H4 (cell line): ENCODE data around the gene KRTAP2-1. TPM values are rescaled to one million over a fixed set of nuclear protein-coding genes. Genes with fewer than 3 reads are reported as not detected.
"Not testable (repeated sequence)": the region's sequence is repeated elsewhere in the genome, so short reads cannot be mapped to it uniquely, and the experiment has no call there.

Experiments
- DNase-seq: peaks from one replicate; pipeline ENCODE4 v3.0.0-alpha.2; 2015; ENCODE audit warnings: low spot score
- total RNA-seq: library from RNA; depleted of rRNA; stranded (reverse); fragments of >200 nt; shearing (Covaris generic); gene quantifications from 2 replicates; pipeline ENCODE4 v1.2.3, GENCODE V29; 2014; rRNA removed

KRTAP2-1 gene
- total RNA-seq, 1 experiment from 2014 or later = not detected

GRCh38 chr17:41012326-41013120 is 34.6 kb downstream of the KRTAP2-1 start:
- no peak for DNase-seq

- no peak for DNase-seq
These were observed 36.7 kb downstream of the KRTAP2-1 start for GRCh38 chr17:41010441-41010840.

- no peak for DNase-seq
These were observed 37.2 kb downstream of the KRTAP2-1 start for GRCh38 chr17:41009936-41010335.

- no peak for DNase-seq
These were observed 37.8 kb downstream of the KRTAP2-1 start for GRCh38 chr17:41009301-41009760.

GRCh38 chr17:41008811-41009210 is 38.3 kb downstream of the KRTAP2-1 start, which contains the start of gene KRTAP3-1:
KRTAP3-1 (minus strand) TSS chr17:41009128; CDS start chr17:41009074, 54 bp downstream.
- DNase-seq = no peak

GRCh38 chr17:41004397-41004796 is 42.7 kb downstream of the KRTAP2-1 start:
- no peak for DNase-seq

GRCh38 chr17:41003926-41004325 is 43.2 kb downstream of the KRTAP2-1 start:
- DNase-seq = no peak

GRCh38 chr17:41002814-41003213 is 44.3 kb downstream of the KRTAP2-1 start:
- DNase-seq = no peak

GRCh38 chr17:41001795-41002194 is 45.3 kb downstream of the KRTAP2-1 start:
- no peak for DNase-seq

GRCh38 chr17:40999563-40999962 is 47.6 kb downstream of the KRTAP2-1 start, which contains the start of gene KRTAP3-2:
KRTAP3-2 (minus strand) TSS chr17:40999906; CDS start chr17:40999853, 53 bp downstream.
- not testable (repeated sequence) for DNase-seq

- DNase-seq = no peak
These were observed 49.8 kb downstream of the KRTAP2-1 start for GRCh38 chr17:40997361-40997760.

- DNase-seq = no peak
These were observed 50.3 kb downstream of the KRTAP2-1 start for GRCh38 chr17:40996829-40997228.

Other genes with a start within 250 kb of the KRTAP2-1 start
- not detected in 2 replicates for gene KRT28, start 247.4 kb downstream of the KRTAP2-1 start, total RNA-seq
- 45.0 and 61.1 TPM in 2 replicates for gene KRT10, start 224.7 kb downstream of the KRTAP2-1 start, total RNA-seq
- gene KRT12, start 180.1 kb downstream of the KRTAP2-1 start, total RNA-seq = not detected in 2 replicates
- not detected in 2 replicates for gene KRT20, start 162.1 kb downstream of the KRTAP2-1 start, total RNA-seq
- not detected in 2 replicates for gene KRT23, start 109.7 kb downstream of the KRTAP2-1 start, total RNA-seq
- gene KRT39, start 80.4 kb downstream of the KRTAP2-1 start, total RNA-seq = 0.18 TPM in 1 of 2 replicates, not detected in the other
- gene KRT40, start 63.0 kb downstream of the KRTAP2-1 start, total RNA-seq = not detected in 2 replicates
- not detected in 2 replicates for gene KRTAP3-3, start 53.2 kb downstream of the KRTAP2-1 start, total RNA-seq
- not detected in 2 replicates for gene KRTAP3-2, start 47.4 kb downstream of the KRTAP2-1 start, total RNA-seq
- gene KRTAP3-1, start 38.2 kb downstream of the KRTAP2-1 start, total RNA-seq = not detected in 2 replicates
- gene KRTAP1-5, start 20.1 kb downstream of the KRTAP2-1 start, total RNA-seq = 0.27 TPM in 1 of 2 replicates, not detected in the other
- gene KRTAP1-4, start 17.1 kb downstream of the KRTAP2-1 start, total RNA-seq = not detected in 2 replicates
- gene KRTAP1-3, start 12.4 kb downstream of the KRTAP2-1 start, total RNA-seq = not detected in 2 replicates
- gene KRTAP1-1, start 5.9 kb downstream of the KRTAP2-1 start, total RNA-seq = not detected in 2 replicates
- not detected in 2 replicates for gene KRTAP2-2, start 7.9 kb upstream of the KRTAP2-1 start, total RNA-seq
- gene KRTAP2-3, start 12.8 kb upstream of the KRTAP2-1 start, total RNA-seq = 0.21 TPM in 1 of 2 replicates, not detected in the other
- not detected in 2 replicates for gene KRTAP2-4, start 18.6 kb upstream of the KRTAP2-1 start, total RNA-seq
- not detected in 2 replicates for gene KRTAP4-7, start 36.8 kb upstream of the KRTAP2-1 start, total RNA-seq
- not detected in 2 replicates for gene KRTAP4-8, start 50.8 kb upstream of the KRTAP2-1 start, total RNA-seq
- not detected in 2 replicates for gene KRTAP4-16, start 54.9 kb upstream of the KRTAP2-1 start, total RNA-seq
- not detected in 2 replicates for gene KRTAP4-9, start 58.1 kb upstream of the KRTAP2-1 start, total RNA-seq
- not detected in 2 replicates for gene KRTAP4-11, start 71.1 kb upstream of the KRTAP2-1 start, total RNA-seq
- gene KRTAP4-12, start 76.9 kb upstream of the KRTAP2-1 start, total RNA-seq = not detected in 2 replicates
- not detected in 2 replicates for gene KRTAP4-6, start 93.2 kb upstream of the KRTAP2-1 start, total RNA-seq
- gene KRTAP4-5, start 102.5 kb upstream of the KRTAP2-1 start, total RNA-seq = not detected in 2 replicates
- not detected in 2 replicates for gene KRTAP4-4, start 113.4 kb upstream of the KRTAP2-1 start, total RNA-seq
- not detected in 2 replicates for gene KRTAP4-3, start 120.9 kb upstream of the KRTAP2-1 start, total RNA-seq
- gene KRTAP4-2, start 130.9 kb upstream of the KRTAP2-1 start, total RNA-seq = not detected in 2 replicates
- gene KRTAP4-1, start 137.6 kb upstream of the KRTAP2-1 start, total RNA-seq = not detected in 2 replicates
- gene KRTAP9-1, start 142.6 kb upstream of the KRTAP2-1 start, total RNA-seq = not detected in 2 replicates
- gene KRTAP9-2, start 179.3 kb upstream of the KRTAP2-1 start, total RNA-seq = not detected in 2 replicates
- gene KRTAP9-3, start 185.1 kb upstream of the KRTAP2-1 start, total RNA-seq = not detected in 2 replicates
- not detected in 2 replicates for gene KRTAP9-8, start 190.7 kb upstream of the KRTAP2-1 start, total RNA-seq
- gene KRTAP9-4, start 202.4 kb upstream of the KRTAP2-1 start, total RNA-seq = not detected in 2 replicates
- not detected in 2 replicates for gene KRTAP9-9, start 208.1 kb upstream of the KRTAP2-1 start, total RNA-seq
- not detected in 2 replicates for gene KRTAP9-6, start 218.1 kb upstream of the KRTAP2-1 start, total RNA-seq
- not detected in 2 replicates for gene KRTAP9-7, start 228.4 kb upstream of the KRTAP2-1 start, total RNA-seq